Esophagus muscularis mucosa (tissue), 4 donors: ENCODE data around the gene AIF1L. TPM values are rescaled to one million over a fixed set of nuclear protein-coding genes. Genes with fewer than 3 reads are reported as not detected.

ENCODE experiments used
- DNase-seq: peaks from one replicate; pipeline ENCODE4 v3.0.0-alpha.2; 2017; ENCODE audit errors: extremely low spot score
- H3K27ac ChIP-seq, 4 donors: fragments of 200-600 bp; sonication (generic); replicated peaks in 1 of 4; 1 replicate in 3 of 4; 2 replicates in 1 of 4; pipeline ENCODE4 v1.5.1; 2016 to 2019; ENCODE audit warnings: mild to moderate bottlenecking in 1 of 4
- H3K27me3 ChIP-seq, 4 donors: fragments of 200-600 bp; sonication (generic); one replicate each; pipeline versions ENCODE4 v1.5.1 to v1.6.0; 2016 to 2019
- H3K36me3 ChIP-seq, 4 donors: fragments of 200-600 bp; sonication (generic); one replicate each; pipeline ENCODE4 v1.5.1; 2016 to 2019
- H3K4me1 ChIP-seq, 4 donors: fragments of 200-600 bp; sonication (generic); one replicate each; pipeline ENCODE4 v1.5.1; 2016 to 2019
- H3K4me3 ChIP-seq, 4 donors: fragments of 200-600 bp; sonication (generic); 1 replicate in 2 of 4; 2 replicates in 2 of 4; pipeline ENCODE4 v1.5.1; 2016 to 2019; ENCODE audit warnings: mild to moderate bottlenecking in 4 of 4, moderate library complexity in 1 of 4
- H3K9me3 ChIP-seq, 4 donors: fragments of 200-600 bp; sonication (generic); 1 replicate in 3 of 4; 2 replicates in 1 of 4; pipeline ENCODE4 v1.5.1; 2016 to 2019
- CTCF ChIP-seq, 3 experiments: fragments of 200-600 bp in 2 of 3; fragments of 450-650 bp in 1 of 3; sonication (generic) in 2 of 3; IDR thresholded peaks; one replicate each; pipeline ENCODE4 v1.5.1; 2017 to 2019; ENCODE audit warnings: antibody characterized with exemption in 3 of 3, mild to moderate bottlenecking in 2 of 3, moderate library complexity in 1 of 3
- EP300 ChIP-seq: sonication (generic); formaldehyde crosslinking; IDR thresholded peaks from one replicate; pipeline ENCODE4 v1.6.1; 2017; ENCODE audit warnings: antibody characterized with exemption
- POLR2A ChIP-seq: fragments of 450-650 bp; IDR thresholded peaks from one replicate; pipeline ENCODE4 v1.6.1; 2017; ENCODE audit warnings: antibody characterized with exemption, moderate library complexity, mild to moderate bottlenecking, low read depth
- POLR2AphosphoS5 ChIP-seq, 2 donors: sonication (generic); formaldehyde crosslinking; IDR thresholded peaks; one replicate each; pipeline ENCODE4 v1.6.1; 2017; ENCODE audit warnings: antibody characterized with exemption in 2 of 2
- WGBS: methylation state at CpG from one replicate; pipeline ENCODE4 v1.1.5; 2018; 5-methylcytosine and 5-hydroxymethylcytosine counted together
- intact Hi-C: fragments of 100-400 bp; cut with DNase I; formaldehyde crosslinking; loops from one replicate; pipeline ENCODE4 v1.15.1; 2023
- total RNA-seq, 4 donors: library from RNA; depleted of rRNA; stranded (reverse); fragments of >200 nt; gene quantifications; one replicate each; pipeline versions ENCODE4 v1.1.0 to v1.2.1, GENCODE V29; 2016

AIF1L gene
- total RNA-seq, 4 donors from 2014 or later, result 9.1 to 24.8 (median 19.3) TPM

- Histone ChIP-seq H3K36me3 (peaks cover 26 to 58% (median 32%) of the 10 kb centered on the region in 4 donors), H3K27me3 (peaks cover 0 to 5% (median 0%) of the 10 kb centered on the region in 4 donors), H3K4me3 (peak overlapping the region; percentile 75 to 92 (median 88)), H3K9me3 (no peaks in the 10 kb centered on the region), H3K4me1 (peaks cover 19 to 25% (median 22%) of the 10 kb centered on the region in 4 donors), H3K27ac (peak overlapping the region; percentile 80 to 94 (median 86))
- no peak for DNase-seq
- intact Hi-C loops, result no loop called here
- TF ChIP-seq POLR2AphosphoS5 (IDR thresholded peaks at IDR 0.05), result no peak
- TF ChIP-seq EP300, result no peak
- no peak for TF ChIP-seq POLR2A
- TF ChIP-seq CTCF (IDR thresholded peaks at IDR 0.05), result no peak
- WGBS, result 2% methylated on average over 7 of the region's 7 CpGs
These were observed 28.6 kb downstream of the AIF1L start for GRCh38 chr9:131125038-131125287.

DNA sequence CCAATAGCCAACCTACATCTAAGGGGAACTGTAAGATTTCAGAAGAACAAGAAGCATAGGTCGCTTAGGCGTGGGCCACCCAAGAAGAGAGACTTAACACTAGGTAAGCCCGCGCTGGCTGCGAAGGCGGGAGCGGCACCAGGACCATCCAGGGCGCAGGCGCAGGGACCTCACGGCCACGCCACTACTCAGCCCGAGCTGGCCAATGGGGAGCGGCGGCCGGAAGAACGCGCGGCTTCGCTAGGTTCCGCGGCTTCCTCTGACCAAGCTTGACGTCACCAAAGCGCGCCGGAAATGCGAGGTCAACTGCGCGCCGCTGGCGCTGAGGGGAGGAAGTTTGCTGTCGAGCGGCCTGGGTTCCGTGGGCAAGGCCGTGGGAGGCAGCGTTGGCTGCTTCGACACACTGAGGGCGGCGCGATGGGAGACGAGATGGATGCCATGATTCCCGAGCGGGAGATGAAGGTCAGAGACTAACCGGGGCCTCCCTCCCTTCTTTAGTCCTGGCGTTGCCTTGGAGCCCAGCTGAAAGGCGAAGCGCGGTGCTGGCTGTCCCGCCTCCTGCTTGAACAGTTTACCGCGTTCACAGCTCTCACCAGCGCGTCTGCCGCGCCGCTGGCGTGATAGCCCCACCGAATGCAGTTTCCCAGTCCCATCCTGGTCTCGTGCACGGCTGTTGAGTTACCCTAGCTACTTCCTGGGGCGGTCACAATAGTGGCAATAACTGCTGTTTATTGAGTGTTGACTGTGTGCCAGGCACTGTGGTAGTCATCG is 29.1 kb downstream of the AIF1L start, which contains the start of gene NUP214:
Gene NUP214, plus strand, starts transcription at position 299 of the 771 bp plus-strand sequence. Its CDS starts 119 bp downstream, at position 418.
- peaks cover 29 to 58% (median 33%) of the 10 kb centered on the region in 4 donors for H3K36me3 ChIP-seq
- WGBS, result 0% methylated on average over 29 of the region's 61 CpGs
- intact Hi-C loops, result no loop called here

DNA sequence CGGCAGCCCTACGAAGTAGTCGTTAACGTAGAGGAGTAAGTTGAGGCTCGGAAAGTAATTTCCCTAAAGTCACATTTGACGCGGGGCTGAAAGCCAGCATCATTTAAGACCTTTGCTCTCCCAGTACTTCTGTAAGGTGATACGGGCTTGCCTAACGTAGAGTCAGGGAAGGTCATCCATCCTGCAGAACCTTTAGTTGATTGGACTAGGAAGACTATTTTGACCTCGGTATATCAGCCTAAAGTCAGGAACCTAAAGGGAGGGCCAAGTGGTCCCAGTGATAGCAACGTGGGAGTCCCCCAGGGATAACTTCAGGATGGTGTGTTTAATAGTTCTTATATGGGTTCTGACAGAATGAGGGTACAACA is 29.7 kb downstream of the AIF1L start:
- under 1% methylated on average over 11 of the region's 11 CpGs for WGBS
- H3K4me1 ChIP-seq, result peaks cover 19 to 25% (median 22%) of the 10 kb centered on the region in 4 donors
- H3K27ac ChIP-seq, result peak overlapping the region; percentile 80 to 94 (median 86)
- intact Hi-C loops, result no loop called here
- H3K36me3 ChIP-seq, result peaks cover 35 to 58% (median 38%) of the 10 kb centered on the region in 4 donors
- no peaks in the 10 kb centered on the region for H3K9me3 ChIP-seq
- DNase-seq, result no peak
- peak overlapping the region; percentile 75 to 92 (median 88) for H3K4me3 ChIP-seq
- no peaks in the 10 kb centered on the region for H3K27me3 ChIP-seq
- TF ChIP-seq POLR2AphosphoS5 (IDR thresholded peaks at IDR 0.05), result no peak
- TF ChIP-seq POLR2A, result no peak
- no peak for TF ChIP-seq CTCF (IDR thresholded peaks at IDR 0.05)
- no peak for TF ChIP-seq EP300

More for the DNA sequence above, 29.1 kb downstream of the AIF1L start, which contains the start of gene NUP214:
- H3K27me3 ChIP-seq, result peaks cover 0 to 4% (median 0%) of the 10 kb centered on the region in 4 donors
- peak within 1 kb of the TSS; percentile 80 to 94 (median 86) for H3K27ac ChIP-seq
- TF ChIP-seq POLR2A (peak; percentile 60), EP300 (no peak), POLR2AphosphoS5 (IDR thresholded peaks at IDR 0.05) (peak; percentile 99 to 100), CTCF (IDR thresholded peaks at IDR 0.05) (peak in 1 of 3 experiments; percentile 3)
- H3K4me1 ChIP-seq, result peaks cover 19 to 25% (median 22%) of the 10 kb centered on the region in 4 donors
- peak; percentile 99 for DNase-seq
- H3K4me3 ChIP-seq, result peak within 1 kb of the TSS; percentile 75 to 92 (median 88)
- no peaks in the 10 kb centered on the region for H3K9me3 ChIP-seq

GRCh38 chr9:131129183-131129582 is 32.9 kb downstream of the AIF1L start:
- intact Hi-C loops, result no loop called here
- H3K36me3 ChIP-seq, result peaks cover 65 to 71% (median 67%) of the 10 kb centered on the region in 4 donors
- peaks cover 19 to 25% (median 22%) of the 10 kb centered on the region in 4 donors for H3K4me1 ChIP-seq
- H3K27me3 ChIP-seq, result no peaks in the 10 kb centered on the region
- no peak overlapping the region for H3K27ac ChIP-seq
- no peak overlapping the region for H3K4me3 ChIP-seq
- WGBS, result 85% methylated on average over 3 of the region's 3 CpGs
- TF ChIP-seq EP300 (no peak), POLR2AphosphoS5 (IDR thresholded peaks at IDR 0.05) (no peak), POLR2A (no peak), CTCF (IDR thresholded peaks at IDR 0.05) (no peak)
- H3K9me3 ChIP-seq, result no peaks in the 10 kb centered on the region
- no peak for DNase-seq
